Measurements from ENCODE around the gene NR6A1.

NR6A1 gene

DNA sequence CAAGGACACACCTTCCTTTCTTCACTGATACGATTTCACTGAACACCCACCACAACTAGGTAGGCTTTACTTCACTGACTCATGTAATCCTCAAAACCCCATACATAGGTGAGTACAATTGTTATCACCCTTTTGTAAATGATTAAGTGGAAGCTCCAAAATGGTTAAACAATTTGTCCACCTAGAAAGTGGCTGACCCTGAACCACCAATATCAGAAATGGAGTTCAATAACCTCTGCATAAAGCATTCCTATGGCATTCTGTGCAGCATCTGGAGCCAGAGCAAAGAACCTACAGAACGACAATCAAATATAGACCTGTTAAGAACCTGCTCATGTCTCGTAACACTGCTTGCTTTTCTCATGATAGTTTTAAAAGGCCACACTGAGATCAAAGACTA lies 213.2 kb downstream of the NR6A1 start:
- no peak for DNase-seq

DNA sequence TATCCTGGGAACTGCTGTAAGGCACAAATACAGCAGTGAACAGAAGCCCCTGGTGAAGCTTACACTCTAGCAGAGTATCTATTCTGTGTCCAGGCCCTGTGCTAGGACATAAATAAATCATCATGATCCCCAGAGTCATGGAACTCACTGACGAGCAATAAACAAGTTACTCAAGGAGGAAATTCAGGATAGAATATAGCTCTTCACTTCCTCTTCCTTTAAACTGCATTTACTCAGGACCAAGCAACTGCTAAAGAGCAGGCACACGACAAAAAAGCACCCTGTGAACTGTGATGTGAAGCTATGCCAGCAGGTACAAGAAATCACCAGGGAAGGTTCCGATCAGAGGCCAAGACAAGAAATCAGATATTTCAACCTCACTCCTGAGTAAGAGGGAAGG lies 216.1 kb downstream of the NR6A1 start:
- DNase-seq: no peak

DNA sequence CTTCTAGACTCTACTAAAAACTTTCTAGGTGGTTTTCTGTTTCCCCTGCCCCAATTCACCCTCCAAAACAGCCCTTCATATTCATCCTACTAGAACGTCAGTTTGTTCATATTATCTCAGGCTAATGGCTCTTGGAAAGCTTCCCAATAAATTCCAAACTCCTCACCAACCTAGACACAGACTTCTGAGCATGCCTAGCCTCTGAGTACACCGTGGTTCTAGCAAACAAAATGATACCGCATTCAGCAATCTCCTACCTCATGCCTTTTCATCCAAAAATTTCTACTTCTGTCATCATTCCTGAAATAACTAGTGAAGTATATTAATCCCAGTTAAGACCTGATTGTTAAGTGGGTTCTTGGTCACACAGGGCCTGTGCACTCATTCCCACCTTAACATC lies 217.4 kb downstream of the NR6A1 start:
- no peak for DNase-seq

DNA sequence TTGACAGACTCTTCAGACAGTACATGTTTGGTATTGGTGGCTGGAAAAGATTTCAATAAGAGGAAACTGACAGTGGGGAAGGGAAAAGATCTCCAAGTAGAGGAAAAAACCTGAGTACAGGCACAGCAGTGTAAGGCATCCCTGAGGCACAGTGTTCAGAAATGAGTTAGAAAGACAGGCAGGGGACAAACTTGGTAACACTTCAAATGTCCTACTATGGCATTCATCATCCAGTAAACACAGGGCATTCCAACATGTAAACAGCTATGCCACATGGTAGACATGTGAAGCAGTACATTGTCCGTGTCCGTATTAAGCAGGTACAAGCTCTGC lies 218.9 kb downstream of the NR6A1 start:
- no peak for DNase-seq

DNA sequence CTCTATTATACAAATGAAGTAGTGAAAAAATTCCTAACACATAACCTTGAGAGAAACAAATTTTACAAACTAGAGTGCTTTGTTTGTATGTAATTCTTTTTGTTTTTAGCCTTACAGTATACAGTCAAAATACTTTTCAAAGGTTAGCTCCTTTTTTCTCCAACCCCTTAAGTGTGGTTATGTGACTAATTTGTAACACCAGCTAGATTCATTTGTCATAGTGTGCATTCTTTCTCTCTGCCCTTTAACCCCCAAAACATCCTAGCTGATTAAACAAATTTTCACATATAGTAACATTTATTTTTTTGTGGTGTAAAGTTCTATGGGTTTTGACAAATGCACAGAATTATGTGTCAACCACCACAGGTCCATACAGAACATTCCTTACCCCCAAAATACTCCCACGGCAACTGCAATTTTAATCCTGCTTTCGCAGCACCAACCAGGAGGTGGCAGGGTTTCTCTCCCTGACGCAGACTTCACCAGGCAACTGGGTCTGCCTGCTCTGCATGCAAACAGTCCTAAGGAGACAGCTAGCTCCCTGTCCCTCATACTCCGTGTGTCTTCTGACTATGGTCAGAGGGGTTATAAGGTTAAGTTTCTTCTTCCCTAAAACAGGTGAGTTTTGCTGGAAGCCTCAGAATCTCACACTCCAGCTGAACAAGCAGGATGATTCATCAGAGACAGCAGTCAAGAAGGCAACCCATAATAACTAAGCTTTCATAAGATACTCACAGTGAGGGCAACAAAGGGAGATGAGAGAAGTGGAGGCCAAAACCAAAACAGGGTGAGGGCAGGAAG lies 219.4 kb downstream of the NR6A1 start:
- no peak for DNase-seq

DNA sequence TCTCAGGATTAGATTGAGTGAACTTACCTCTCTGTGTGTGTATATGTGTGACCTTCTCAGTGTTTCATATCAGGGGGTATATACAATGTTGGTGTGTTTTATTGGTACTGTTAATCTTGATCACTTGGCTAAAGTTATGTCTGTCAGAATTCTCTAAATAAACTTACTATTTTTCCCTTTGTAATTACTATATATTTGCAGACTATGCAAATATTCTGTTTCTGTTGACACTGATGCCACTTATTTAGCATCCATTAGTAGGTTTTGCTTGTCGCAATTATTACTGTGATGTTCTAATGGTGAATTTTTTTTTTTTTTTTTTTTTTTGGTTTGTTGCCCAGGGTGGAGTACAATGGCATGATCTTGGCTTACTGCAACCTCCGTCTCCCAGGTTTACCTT lies 221.0 kb downstream of the NR6A1 start:
- DNase-seq: no peak

DNA sequence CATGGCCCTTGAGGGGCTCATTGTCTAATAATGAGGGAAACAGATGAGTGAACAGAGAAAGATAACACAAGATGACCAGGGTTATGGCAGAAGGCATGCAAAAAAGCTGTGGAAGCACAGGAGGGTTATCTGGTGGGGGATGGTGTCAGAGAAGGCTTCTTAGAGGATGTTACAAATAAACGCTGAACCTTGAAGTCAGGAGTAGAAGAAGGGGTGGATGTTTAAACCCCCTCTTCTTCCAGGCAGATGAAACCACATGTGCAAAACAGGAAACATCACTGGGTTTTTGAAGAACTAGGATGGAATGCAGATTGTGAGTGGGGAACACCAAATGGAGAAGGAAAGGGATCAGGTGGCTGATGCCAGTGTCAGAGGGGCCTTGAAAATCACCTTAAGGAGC lies 222.1 kb downstream of the NR6A1 start:
- DNase-seq: no peak

DNA sequence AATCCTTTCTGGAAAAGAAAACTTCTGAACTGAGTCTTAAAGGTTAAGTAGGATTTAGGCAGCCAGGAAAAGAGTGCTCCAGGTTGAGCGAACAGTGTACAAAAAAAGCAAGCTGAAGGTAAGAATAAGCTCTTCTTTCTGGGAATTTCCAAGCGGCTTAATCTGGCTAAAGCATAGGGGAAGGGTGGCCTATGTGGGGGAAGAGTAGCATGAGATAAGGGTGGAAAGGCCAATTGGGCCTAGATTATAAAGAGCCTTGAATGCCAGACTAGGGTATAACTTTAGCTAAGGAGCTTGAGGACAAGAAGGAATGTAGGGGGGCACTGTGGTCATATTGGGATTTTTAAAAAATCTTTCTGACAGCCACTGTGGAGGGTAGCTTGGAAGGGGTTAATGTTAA lies 226.6 kb downstream of the NR6A1 start:
- no peak for DNase-seq

DNA sequence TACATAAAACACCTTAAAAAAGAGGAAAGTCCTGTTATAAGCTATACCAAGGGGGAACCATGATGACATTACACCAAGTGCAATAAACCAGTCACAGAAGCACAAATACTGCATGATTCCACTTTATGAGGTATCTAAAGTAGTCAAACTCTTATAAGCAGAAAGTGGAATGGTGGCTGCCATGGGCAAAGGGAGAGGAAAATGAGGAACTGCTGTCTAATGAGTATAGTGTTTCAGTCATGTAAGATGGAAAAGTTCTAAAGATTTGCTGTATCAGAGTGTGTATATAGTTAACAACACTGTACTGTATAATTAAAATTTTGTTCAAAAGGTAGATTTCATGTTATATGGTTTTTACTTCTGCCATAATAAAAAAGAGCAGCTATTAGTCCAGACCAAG lies 229.3 kb downstream of the NR6A1 start:
- DNase-seq: no peak

DNA sequence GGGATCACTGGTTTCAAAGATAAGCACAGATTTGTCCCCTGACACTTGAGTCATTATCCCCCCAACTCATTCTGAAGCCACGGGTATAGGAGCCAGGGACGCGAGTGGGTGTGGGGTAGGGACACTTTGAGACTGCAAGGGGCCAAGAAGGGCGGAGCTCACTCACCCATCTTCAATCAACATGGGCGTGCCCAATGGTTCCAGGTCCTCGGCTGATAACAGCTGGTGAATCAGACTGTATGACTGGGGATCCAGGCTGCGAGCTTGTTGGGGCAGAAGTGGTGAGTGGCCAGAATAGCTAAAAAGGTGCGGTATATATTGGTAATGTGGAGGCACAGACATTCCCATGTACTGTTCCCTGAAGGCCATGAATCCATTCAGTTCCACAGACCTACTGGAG lies 233.2 kb downstream of the NR6A1 start:
- no peak for DNase-seq

DNA sequence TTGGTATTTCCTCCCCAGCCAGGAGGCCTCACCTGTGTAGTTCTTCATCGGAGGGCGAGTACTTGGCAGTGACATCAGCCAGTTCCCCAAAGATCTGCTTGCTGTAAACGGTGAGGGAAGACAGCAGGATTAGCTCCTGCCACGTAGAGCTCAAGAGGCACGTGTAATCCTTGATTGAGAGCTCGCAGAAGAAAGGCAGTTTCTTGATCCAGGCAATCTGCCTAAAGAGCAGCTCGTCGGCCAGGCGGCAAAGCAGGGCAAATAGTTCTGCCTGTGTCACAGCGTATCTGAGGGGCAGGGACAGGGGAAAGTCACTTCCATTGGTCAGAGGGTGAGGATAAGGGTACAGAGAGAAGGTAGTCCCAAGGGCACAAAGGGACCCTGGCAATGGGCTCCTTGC lies 235.3 kb downstream of the NR6A1 start:
- no peak for DNase-seq

DNA sequence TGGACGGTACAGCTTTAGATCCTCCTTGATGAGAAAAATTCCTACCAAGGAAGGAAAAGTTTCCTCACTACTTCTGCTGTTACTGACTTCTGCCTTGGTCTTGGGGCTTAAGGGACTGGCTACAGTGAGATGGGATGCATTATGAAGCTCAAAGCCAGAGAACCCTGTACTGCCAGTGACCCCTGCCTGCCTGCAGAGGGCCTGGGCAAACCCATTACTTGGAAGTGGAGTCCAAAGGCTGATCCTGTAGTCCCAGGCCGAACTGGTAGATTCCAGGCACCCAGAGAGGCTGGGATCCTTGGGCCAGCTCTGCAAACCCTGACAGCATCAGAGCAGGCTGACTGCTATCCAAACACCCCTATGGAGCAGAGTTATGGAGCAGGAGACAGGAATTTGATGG lies 238.2 kb downstream of the NR6A1 start:
- DNase-seq: no peak

DNA sequence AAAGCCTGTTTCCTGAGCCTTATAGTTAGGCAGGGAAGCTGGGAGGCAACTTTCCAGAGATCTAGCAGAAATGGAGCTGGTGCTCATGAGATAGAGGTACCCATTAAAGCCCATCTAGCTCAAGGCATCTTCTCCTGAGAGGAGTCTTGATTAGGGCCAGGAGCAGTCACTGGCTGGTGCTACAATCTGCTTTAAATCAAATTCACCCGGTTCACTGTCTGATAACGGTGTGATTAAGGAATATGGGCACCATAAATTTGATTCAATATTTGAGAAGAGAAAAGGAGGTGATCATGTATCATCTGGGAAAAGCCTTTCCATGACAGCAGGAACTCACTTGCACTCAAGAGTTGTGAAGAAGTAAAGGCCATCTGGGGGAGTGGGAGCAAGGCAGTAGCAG lies 240.0 kb downstream of the NR6A1 start:
- DNase-seq: no peak

DNA sequence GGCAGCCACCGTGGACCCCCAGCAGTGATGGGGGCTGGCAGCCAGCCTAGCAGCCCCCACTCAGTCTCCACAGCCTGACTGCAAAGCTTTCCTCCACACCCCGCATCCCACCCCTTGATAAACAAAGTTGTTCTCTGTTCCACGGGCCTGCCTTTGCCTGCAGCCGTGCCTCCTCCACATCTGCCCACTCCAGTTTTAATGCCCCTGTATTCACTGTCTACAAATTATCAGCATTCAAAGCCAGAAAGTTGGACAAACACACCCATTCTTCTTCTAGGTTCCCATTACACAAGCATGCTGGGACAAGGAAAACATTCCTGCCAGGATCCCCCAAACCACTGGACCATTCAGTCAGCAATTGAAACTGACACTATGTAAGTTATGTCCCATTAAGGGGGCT lies 240.9 kb downstream of the NR6A1 start:
- no peak for DNase-seq

DNA sequence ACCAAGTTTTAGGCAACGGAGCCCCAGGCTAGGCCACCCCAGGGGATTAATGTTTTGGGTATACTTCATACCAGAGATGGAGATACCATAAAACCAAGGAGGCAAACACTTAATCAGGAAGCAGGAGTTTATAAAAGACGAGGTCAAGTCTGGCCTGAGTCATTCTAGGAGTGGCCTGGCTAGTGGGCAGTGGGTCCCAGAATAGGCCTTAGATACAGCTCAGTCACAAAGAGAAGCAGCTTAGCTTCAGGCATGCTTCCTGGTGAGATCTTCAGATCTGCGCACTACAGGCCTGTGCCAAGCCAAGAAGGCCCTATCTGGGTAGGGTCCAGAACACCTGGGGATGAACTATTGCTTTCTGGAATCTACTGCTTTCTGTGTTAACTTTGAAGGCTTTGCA lies 243.3 kb downstream of the NR6A1 start:
- no peak for DNase-seq

DNA sequence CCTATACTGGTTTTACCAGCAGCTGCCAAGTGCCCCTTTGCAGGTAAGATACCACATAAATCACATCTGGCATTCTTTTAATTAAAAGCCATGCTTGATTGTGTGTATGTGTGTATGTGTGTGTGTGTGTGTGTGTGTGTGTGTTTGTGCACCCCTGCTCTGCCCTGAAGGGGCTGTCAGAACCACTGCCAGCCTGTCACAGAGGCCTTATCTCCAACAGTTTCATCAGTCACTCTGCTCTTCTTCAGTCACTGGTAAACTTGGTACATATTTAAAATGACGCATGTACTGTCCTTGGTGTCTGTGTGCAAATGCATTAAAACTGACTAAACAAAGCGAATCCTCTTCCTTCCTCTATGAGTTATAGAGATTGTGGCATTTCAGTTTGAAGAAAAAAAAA lies 244.9 kb downstream of the NR6A1 start:
- DNase-seq: no peak

DNA sequence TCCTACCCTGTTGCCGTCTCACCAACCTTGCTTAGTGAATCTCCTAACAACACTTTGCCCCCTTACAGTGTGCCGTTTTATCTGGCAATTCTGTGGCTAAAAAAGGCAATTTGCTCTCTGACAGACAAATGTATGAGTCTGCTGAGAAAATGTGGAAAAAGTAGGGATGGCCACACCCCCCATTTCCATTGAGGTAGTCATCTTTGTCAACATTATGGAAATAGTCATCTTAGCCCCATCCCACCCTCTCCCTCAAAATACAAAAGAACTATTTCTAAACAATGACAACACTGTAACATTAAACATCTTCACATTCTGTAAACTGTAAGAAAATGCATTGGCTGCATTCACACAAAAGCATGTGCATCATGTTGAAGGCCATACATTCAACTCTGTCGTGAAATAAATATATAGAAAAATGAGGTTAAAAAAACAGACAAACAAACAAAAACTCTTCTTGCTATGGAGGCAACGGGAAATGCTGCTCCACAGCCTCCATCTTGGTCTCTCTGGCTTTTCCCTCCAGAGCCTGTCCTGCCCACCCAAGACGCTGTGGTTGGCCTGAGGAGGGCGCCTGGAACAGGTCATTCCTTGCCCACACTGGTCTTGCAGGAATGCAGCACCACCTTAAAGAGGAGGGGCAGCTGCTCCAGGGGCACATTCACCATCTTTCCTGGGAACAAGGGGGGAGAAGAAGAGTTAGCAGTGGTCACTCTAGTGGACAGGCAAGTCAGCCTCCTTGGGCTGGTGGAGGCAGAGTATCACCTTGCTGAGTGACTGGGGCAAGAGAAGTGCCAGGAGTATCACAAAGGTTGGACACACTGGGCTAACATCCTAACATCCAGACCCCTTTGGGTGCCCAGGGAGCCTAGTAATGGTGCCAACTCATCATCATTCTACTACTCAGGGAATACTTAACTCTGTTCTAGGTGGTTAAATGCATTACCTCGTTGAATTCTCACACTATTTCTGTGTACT lies 248.7 kb downstream of the NR6A1 start:
- no peak for DNase-seq

DNA sequence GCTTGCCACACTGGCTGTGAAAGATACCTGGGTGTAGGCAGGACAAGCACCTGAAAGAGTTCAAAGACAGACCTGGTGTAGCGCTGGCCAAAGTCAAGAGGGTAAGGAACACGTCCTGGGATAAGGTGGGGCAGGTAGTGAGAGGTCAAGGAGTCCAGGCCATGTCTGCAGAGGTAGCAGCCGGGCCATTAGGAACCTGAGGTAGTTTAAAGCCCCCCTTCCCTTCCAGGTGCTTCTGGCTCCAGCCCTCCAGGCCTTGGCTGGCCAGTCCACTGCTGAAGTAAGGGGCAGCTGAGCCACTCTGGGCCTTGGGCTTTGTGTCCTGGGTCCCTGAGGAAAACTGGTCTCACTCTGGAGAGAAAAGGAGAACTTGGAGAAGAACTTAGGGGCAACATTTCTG lies 250.0 kb downstream of the NR6A1 start:
- no peak for DNase-seq

DNA sequence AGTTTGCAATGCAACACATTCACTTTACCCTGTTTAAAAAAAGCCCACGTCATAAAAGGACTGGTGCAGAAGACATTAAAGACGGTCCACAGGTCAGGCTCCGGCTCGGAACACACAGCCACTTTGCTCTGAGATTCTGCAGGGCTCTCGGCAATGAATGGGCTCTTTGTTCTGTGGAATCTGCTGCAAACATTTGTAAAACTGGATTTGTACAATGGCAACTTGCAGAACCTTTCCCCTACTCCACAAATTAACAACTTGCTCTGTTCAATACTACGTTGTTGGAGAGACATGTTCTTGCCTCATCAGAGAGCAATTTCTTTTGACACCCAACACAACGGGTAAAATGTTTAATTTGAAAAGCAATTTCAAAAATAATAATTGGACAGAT lies 250.9 kb downstream of the NR6A1 start:
- no peak for DNase-seq

DNA sequence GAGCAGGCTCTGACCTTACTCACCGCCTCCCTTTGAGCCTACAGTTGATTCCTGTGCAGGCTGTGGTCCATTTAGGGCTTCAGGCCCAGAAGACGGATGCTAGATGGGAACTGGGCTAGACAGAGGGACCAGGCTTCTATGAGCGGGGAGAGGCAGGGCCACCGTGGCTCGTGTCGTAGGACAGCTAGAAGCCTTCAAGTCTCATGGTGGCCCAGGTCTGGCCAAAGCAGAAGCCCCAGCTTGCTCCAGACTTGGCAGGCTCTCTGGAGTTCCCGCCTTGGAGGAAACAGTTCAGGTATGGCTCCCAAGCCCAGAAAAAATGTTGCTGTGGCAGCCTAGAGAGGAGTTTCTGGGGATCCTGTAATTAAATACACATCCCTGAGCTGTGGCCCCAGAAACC lies 253.0 kb downstream of the NR6A1 start:
- DNase-seq: no peak

DNA sequence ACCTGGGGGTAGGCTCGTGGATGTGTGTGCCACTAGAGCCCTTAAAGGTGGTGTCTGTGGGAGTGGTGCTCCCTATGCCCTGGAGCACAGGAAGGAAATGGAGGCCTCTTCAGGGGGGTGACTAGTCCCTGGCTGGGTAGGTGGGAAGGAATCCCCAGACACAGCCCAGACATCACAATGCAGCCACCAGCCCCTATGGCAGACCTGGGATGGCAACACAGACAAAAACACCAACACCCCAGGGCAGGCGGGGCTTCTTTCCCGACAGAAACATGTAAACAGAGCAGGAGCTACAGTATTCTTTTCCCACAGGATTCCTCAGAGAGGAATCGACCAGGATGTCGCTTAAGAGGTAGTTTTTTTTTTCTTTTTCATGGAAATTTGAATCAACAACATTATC lies 253.5 kb downstream of the NR6A1 start:
- DNase-seq: no peak

DNA sequence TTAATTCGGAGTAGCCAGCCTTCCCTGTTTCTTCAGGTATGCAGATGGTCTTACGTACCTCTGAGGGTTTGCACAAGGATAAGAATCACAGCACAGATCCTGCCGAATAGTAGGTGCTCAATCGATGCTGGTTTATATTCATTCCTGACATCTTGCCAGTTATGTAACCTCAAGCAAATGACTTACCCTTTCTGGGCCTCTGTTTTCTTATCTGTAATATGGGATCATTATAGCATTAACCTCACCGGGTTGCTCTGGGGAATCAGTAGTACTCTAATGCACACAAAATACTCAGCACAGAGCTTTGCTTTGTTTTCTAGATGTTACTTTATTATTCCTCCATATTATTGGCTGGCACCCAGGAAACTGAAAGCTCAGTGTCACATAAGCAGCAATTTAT lies 256.2 kb downstream of the NR6A1 start:
- no peak for DNase-seq

DNA sequence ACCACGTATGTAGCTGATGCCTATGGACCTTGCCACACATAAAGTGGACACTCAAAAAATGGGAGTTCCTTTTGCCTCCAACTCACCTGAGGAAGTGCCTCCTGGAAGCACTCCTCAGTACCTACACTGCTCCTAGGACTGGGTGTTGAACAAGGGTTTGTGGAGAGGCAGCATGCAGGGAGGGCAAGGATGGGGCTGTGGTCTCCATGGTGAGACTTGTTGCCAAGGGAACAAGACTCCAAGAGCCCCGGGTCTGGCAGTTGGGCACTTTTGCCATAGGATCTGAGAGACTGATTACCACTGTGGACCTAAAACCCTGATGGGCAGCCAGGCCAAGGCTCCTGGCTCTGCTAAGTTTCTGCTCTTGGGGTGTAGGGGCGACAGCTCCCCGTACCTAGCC lies 257.0 kb downstream of the NR6A1 start:
- no peak for DNase-seq

DNA sequence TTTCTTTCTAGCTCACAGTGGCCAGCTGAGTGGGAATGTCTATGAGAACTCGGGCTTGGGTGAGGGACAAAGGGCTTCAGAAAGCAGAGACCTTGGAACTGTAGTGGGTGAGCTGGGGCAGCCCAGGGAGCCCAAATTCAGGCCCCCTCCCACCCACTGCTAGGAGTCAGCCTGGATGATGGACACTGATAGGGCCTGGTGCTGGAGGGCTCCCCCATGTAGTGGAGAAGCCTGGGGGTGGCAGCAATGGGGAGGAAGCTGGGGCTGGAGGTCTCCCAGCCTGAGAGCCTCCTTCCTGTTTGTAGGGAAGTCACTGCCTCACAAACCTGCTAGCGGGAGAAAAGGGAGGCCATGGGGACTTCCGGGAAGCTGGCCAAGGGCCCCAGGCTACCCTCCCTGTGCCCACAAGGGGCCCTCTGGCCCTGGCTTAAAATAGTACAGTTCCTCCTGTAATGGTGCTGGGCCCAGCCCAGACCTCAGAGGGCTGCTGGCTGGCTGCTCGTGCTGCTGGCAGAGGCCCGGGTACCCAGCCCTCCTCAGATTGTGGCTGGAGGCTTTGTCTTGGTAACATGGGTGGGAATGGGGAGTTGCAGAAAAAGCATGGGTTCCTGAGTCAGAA lies 257.6 kb downstream of the NR6A1 start:
- DNase-seq: no peak

Data from CD4-positive, alpha-beta T cell treated with Interleukin-12 subunit alpha and Interleukin-12 subunit beta, for 1 hour (primary cell).